ENCODE results near the gene EIF6. TPM values are rescaled to one million over a fixed set of nuclear protein-coding genes. Genes with fewer than 3 reads are reported as not detected.
A peak's percentile ranks its signal among the peaks of the same experiment; 100 is the strongest.

Gene EIF6
- total and polyA plus RNA-seq, 9 of the 15 experiments (the other 6 are each of a cell fraction or from before 2014, with no cell fraction given) = 165 to 832 (median 229) TPM

GRCh38 chr20:35327074-35327976 lies 42.8 kb upstream of the EIF6 start (continued):
- no peak for TF ChIP-seq TSHZ1 (CRISPR knock-in tag; IDR thresholded peaks at IDR 0.05)
- TF ChIP-seq EHMT2 (IDR thresholded peaks at IDR 0.05) = peak; percentile 13; the same call in 1 of the 2 replicates
- TF ChIP-seq BMI1 (IDR thresholded peaks at IDR 0.05; ENCODE audit: low read length) = no peak
- TF ChIP-seq BHLHE40 (IDR thresholded peaks at IDR 0.05; ENCODE audit: low read length) = no peak
- TF ChIP-seq SMAD2 (IDR thresholded peaks at IDR 0.05; ENCODE audit: low read depth, low read length) = no peak
- TF ChIP-seq E2F5 (CRISPR knock-in tag; IDR thresholded peaks at IDR 0.05) = no peak
- no peak for TF ChIP-seq RNF219 (CRISPR knock-in tag; IDR thresholded peaks at IDR 0.05)
- no peak for TF ChIP-seq DLX4 (CRISPR knock-in tag; IDR thresholded peaks at IDR 0.05)
- no peak for TF ChIP-seq PYGO2 (tag; IDR thresholded peaks at IDR 0.05)
- no peak for TF ChIP-seq ZNF133 (CRISPR knock-in tag; IDR thresholded peaks at IDR 0.05)
- TF ChIP-seq PTRF (tag; IDR thresholded peaks at IDR 0.05) = no peak
- no peak for TF ChIP-seq FOXP1 (CRISPR knock-in tag; IDR thresholded peaks at IDR 0.05)
- no peak for TF ChIP-seq ZBTB26 (CRISPR knock-in tag; IDR thresholded peaks at IDR 0.05)
- TF ChIP-seq HNRNPK (IDR thresholded peaks at IDR 0.05; ENCODE audit: low read depth, low read length, poor library complexity, severe bottlenecking) = no peak
- TF ChIP-seq ZBTB34 (CRISPR knock-in tag; IDR thresholded peaks at IDR 0.05) = no peak
- TF ChIP-seq ARNT (IDR thresholded peaks at IDR 0.05) = no peak
- no peak for TF ChIP-seq KDM4B (IDR thresholded peaks at IDR 0.05; ENCODE audit: borderline replicate concordance in 2 of 2, low read depth in 1 of 2)
- 0 out of 2 replicates have a peak, but pooled peaks have one; percentile 31 for TF ChIP-seq CTBP1 (IDR thresholded peaks at IDR 0.05; ENCODE audit: borderline replicate concordance)

Data from K562 (cell line).